ENCODE results near the gene CDH3. TPM values are rescaled to one million over a fixed set of nuclear protein-coding genes. Genes with fewer than 3 reads are reported as not detected.

Gene CDH3
- total RNA-seq, 2 donors from 2014 or later = 79.6 to 88.1 TPM

GRCh38 chr16:68728523-68728922, 83.4 kb downstream of the CDH3 start:
- Mint-ChIP-seq H3K36me3 (ENCODE audit: low read depth) (no peaks in the 10 kb centered on the region), H3K9me3 (no peaks in the 10 kb centered on the region), H3K27me3 (ENCODE audit: insufficient read depth) (peaks cover 3% of the 10 kb centered on the region), H3K4me3 (no peak overlapping the region), H3K4me1 (peaks cover 13% of the 10 kb centered on the region), H3K27ac (no peak overlapping the region)
- 95 to 100% methylated on average over 2 to 4 of the region's 4 CpGs for WGBS, 2 experiments (ENCODE audit: insufficient coverage in 1 of 2, insufficient read length in 1 of 2)
- no peak for TF ChIP-seq CTCF (conservative IDR thresholded peaks at IDR 0.05)
- no peaks in the 10 kb centered on the region for H3K27me3 ChIP-seq (ENCODE audit: control insufficient read depth, insufficient read depth, low read length, poor library complexity, severe bottlenecking)
- DNase-seq = no peak
- H3K4me1 ChIP-seq (ENCODE audit: control insufficient read depth, insufficient read depth, low read length) = peaks cover 10% of the 10 kb centered on the region
- H3K9ac ChIP-seq (ENCODE audit: extremely low read depth, low read length, poor library complexity, severe bottlenecking) = no peak overlapping the region
- no peak overlapping the region for H3K4me3 ChIP-seq (ENCODE audit: low read length)
- no peaks in the 10 kb centered on the region for H3K36me3 ChIP-seq (ENCODE audit: control insufficient read depth, insufficient read depth, low read length)
- no peaks in the 10 kb centered on the region for H3K9me3 ChIP-seq (ENCODE audit: control insufficient read depth, low read length)
- H3K27ac ChIP-seq (ENCODE audit: low read depth, low read length) = no peak overlapping the region

- no peak for DNase-seq
- no peaks in the 10 kb centered on the region for H3K36me3 Mint-ChIP-seq (ENCODE audit: low read depth)
- no peak for TF ChIP-seq CTCF (conservative IDR thresholded peaks at IDR 0.05)
- no peak overlapping the region for H3K27ac ChIP-seq (ENCODE audit: low read depth, low read length)
- 100% methylated on average over 1 to 2 of the region's 3 CpGs for WGBS, 2 experiments (ENCODE audit: insufficient coverage in 1 of 2, insufficient read length in 1 of 2)
- H3K9me3 Mint-ChIP-seq = no peaks in the 10 kb centered on the region
- H3K4me1 Mint-ChIP-seq = peaks cover 13% of the 10 kb centered on the region
- peaks cover 1% of the 10 kb centered on the region for H3K27me3 Mint-ChIP-seq (ENCODE audit: insufficient read depth)
- H3K27ac Mint-ChIP-seq = peak overlapping the region; percentile 36
- no peaks in the 10 kb centered on the region for H3K36me3 ChIP-seq (ENCODE audit: control insufficient read depth, insufficient read depth, low read length)
- H3K9me3 ChIP-seq (ENCODE audit: control insufficient read depth, low read length) = no peaks in the 10 kb centered on the region
- H3K9ac ChIP-seq (ENCODE audit: extremely low read depth, low read length, poor library complexity, severe bottlenecking) = no peak overlapping the region
- H3K4me3 ChIP-seq (ENCODE audit: low read length) = no peak overlapping the region
- H3K27me3 ChIP-seq (ENCODE audit: control insufficient read depth, insufficient read depth, low read length, poor library complexity, severe bottlenecking) = peaks cover 11% of the 10 kb centered on the region
- H3K4me3 Mint-ChIP-seq = no peak overlapping the region
- peaks cover 10% of the 10 kb centered on the region for H3K4me1 ChIP-seq (ENCODE audit: control insufficient read depth, insufficient read depth, low read length)
Measured at GRCh38 chr16:68731637-68732036, 86.5 kb downstream of the CDH3 start.

- H3K4me1 ChIP-seq (ENCODE audit: control insufficient read depth, insufficient read depth, low read length) = peaks cover 10% of the 10 kb centered on the region
- Mint-ChIP-seq H3K36me3 (ENCODE audit: low read depth) (no peaks in the 10 kb centered on the region), H3K27ac (peak overlapping the region; percentile 59), H3K9me3 (no peaks in the 10 kb centered on the region), H3K4me3 (no peak overlapping the region), H3K27me3 (ENCODE audit: insufficient read depth) (no peaks in the 10 kb centered on the region), H3K4me1 (peaks cover 13% of the 10 kb centered on the region)
- no peaks in the 10 kb centered on the region for H3K9me3 ChIP-seq (ENCODE audit: control insufficient read depth, low read length)
- no peak overlapping the region for H3K27ac ChIP-seq (ENCODE audit: low read depth, low read length)
- no peaks in the 10 kb centered on the region for H3K36me3 ChIP-seq (ENCODE audit: control insufficient read depth, insufficient read depth, low read length)
- peak; percentile 86 for DNase-seq
- H3K9ac ChIP-seq (ENCODE audit: extremely low read depth, low read length, poor library complexity, severe bottlenecking) = no peak overlapping the region
- peaks cover 17% of the 10 kb centered on the region for H3K27me3 ChIP-seq (ENCODE audit: control insufficient read depth, insufficient read depth, low read length, poor library complexity, severe bottlenecking)
- WGBS, 2 experiments (ENCODE audit: insufficient coverage in 1 of 2, insufficient read length in 1 of 2) = 27 to 47% methylated on average over 7 to 8 of the region's 8 CpGs
- H3K4me3 ChIP-seq (ENCODE audit: low read length) = no peak overlapping the region
- TF ChIP-seq CTCF (conservative IDR thresholded peaks at IDR 0.05) = no peak
Measured at GRCh38 chr16:68732042-68732680, 87.1 kb downstream of the CDH3 start.
